AG04449 (cell line): ENCODE results near the gene MKRN3.

ENCODE experiments used
- CTCF ChIA-PET: fragments of 350-600 bp; formaldehyde crosslinking; extraction: SDS; loops from one replicate; lab custom pipeline; 2021; ENCODE audit warnings: antibody characterized with exemption; lab: Yijun Ruan, JAX
- POLR2A ChIA-PET: fragments of 400-600, 350-600 bp; formaldehyde crosslinking; extraction: SDS; loops from one replicate; lab custom pipeline; 2020; ENCODE audit warnings: antibody characterized with exemption, inconsistent platforms; lab: Yijun Ruan, JAX
- DNase-seq: peaks from one replicate; pipeline ENCODE4 v3.0.0-alpha.2; 2010; ENCODE audit warnings: low read depth, low spot score
- H3K4me3 ChIP-seq: 2 replicates; pipeline ENCODE4 v1.5.1; 2011; ENCODE audit warnings: low read depth, mild to moderate bottlenecking, control low read depth, low read length
- CTCF ChIP-seq: IDR thresholded peaks from one replicate; pipeline ENCODE4 v1.5.1; 2011; ENCODE audit warnings: mild to moderate bottlenecking, moderate library complexity, low read length, control low read depth, inconsistent platforms; ENCODE audit not compliant: insufficient read depth; ENCODE audit errors: missing control alignments

MKRN3 gene

GRCh38 chr15:23536659-23537058 lies 28.8 kb upstream of the MKRN3 start:
- no peak for DNase-seq
- CTCF ChIA-PET: no interaction called here
- TF ChIP-seq CTCF: no peak
- POLR2A ChIA-PET: no interaction called here
- H3K4me3 ChIP-seq: no peak overlapping the region

GRCh38 chr15:23538648-23539047 lies 26.8 kb upstream of the MKRN3 start:
- CTCF ChIA-PET: no interaction called here
- DNase-seq: no peak
- TF ChIP-seq CTCF: no peak
- H3K4me3 ChIP-seq: no peak overlapping the region
- POLR2A ChIA-PET: no interaction called here

GRCh38 chr15:23539892-23540291 lies 25.6 kb upstream of the MKRN3 start:
- ChIA-PET CTCF (no interaction called here), POLR2A (no interaction called here)
- no peak for DNase-seq
- TF ChIP-seq CTCF: no peak
- H3K4me3 ChIP-seq: no peak overlapping the region

- CTCF ChIA-PET: no interaction called here
- DNase-seq: no peak
- no peak for TF ChIP-seq CTCF
- no peak overlapping the region for H3K4me3 ChIP-seq
- POLR2A ChIA-PET: no interaction called here
These were observed 19.3 kb upstream of the MKRN3 start for GRCh38 chr15:23546158-23546557.

- H3K4me3 ChIP-seq: no peak overlapping the region
- no peak for DNase-seq
- POLR2A ChIA-PET: no interaction called here
- CTCF ChIA-PET: no interaction called here
- TF ChIP-seq CTCF: no peak
These were observed 17.4 kb upstream of the MKRN3 start for GRCh38 chr15:23548071-23548470.

- ChIA-PET CTCF (no interaction called here), POLR2A (no interaction called here)
- DNase-seq: no peak
- TF ChIP-seq CTCF: no peak
- no peak overlapping the region for H3K4me3 ChIP-seq
These were observed 3.6 kb upstream of the MKRN3 start for GRCh38 chr15:23561914-23562313.
